ENCODE measurements around the gene TCAP.

GRCh38 chr17:39635614-39636176 is 29.5 kb upstream of the TCAP start:
- TF ChIP-seq CTCF (conservative IDR thresholded peaks at IDR 0.05 in 1 of 2, IDR thresholded peaks at IDR 0.05 in 1 of 2; ENCODE audit: extremely low read depth in 1 of 2, insufficient read depth in 1 of 2, low read depth in 1 of 2, low read length in 2 of 2) (no peak), EZH2 (IDR thresholded peaks at IDR 0.05; ENCODE audit: borderline replicate concordance, low read length) (no peak)

All from mammary epithelial cell (primary cell).